ENCODE data around the gene GFM1.
A peak's percentile ranks its signal among the peaks of the same experiment; 100 is the strongest.

The GFM1 gene

GRCh38 chr3:158659454-158660237 is 15.3 kb downstream of the GFM1 start:
- DNase-seq (ENCODE audit: extremely low read depth, low read depth), result peak; percentile 44
- TF ChIP-seq, protein P1, sequence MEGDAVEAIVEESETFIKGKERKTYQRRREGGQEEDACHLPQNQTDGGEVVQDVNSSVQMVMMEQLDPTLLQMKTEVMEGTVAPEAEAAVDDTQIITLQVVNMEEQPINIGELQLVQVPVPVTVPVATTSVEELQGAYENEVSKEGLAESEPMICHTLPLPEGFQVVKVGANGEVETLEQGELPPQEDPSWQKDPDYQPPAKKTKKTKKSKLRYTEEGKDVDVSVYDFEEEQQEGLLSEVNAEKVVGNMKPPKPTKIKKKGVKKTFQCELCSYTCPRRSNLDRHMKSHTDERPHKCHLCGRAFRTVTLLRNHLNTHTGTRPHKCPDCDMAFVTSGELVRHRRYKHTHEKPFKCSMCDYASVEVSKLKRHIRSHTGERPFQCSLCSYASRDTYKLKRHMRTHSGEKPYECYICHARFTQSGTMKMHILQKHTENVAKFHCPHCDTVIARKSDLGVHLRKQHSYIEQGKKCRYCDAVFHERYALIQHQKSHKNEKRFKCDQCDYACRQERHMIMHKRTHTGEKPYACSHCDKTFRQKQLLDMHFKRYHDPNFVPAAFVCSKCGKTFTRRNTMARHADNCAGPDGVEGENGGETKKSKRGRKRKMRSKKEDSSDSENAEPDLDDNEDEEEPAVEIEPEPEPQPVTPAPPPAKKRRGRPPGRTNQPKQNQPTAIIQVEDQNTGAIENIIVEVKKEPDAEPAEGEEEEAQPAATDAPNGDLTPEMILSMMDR (IDR thresholded peaks at IDR 0.05; ENCODE audit: low read depth, low read length, missing control alignments), result peak; percentile 77
- H3K4me3 ChIP-seq (replicated peaks; ENCODE audit: low read depth, low read length), result no peak overlapping the region

- TF ChIP-seq, protein P1 (IDR thresholded peaks at IDR 0.05; ENCODE audit: low read depth, low read length, missing control alignments), result no peak
- H3K4me3 ChIP-seq (replicated peaks; ENCODE audit: low read depth, low read length), result no peak overlapping the region
- no peak for DNase-seq (ENCODE audit: extremely low read depth, low read depth)
These were observed 16.4 kb downstream of the GFM1 start for GRCh38 chr3:158660711-158661110.

DNA sequence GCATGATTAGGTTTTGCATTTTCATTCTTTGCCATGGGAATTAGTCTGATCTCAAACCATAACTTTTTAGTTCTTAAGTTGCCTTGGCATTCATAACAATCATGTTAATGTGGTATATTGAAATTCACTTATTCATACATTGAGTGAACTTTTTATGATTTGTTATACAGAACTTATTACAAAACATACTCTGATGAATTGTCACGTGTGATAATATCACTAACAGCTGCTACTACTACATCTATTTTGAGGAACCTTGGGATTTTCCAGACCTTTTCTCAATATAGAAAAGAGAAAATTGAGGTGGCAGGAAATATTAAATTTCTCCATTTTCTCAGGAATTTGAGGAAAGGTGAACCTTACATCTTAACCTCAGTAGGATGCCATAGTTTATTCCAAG is 18.9 kb downstream of the GFM1 start:
- no peak overlapping the region for H3K4me3 ChIP-seq (replicated peaks; ENCODE audit: low read depth, low read length)
- DNase-seq (ENCODE audit: extremely low read depth, low read depth), result no peak
- TF ChIP-seq, protein P1 (IDR thresholded peaks at IDR 0.05; ENCODE audit: low read depth, low read length, missing control alignments), result no peak

GRCh38 chr3:158663832-158664231 is 19.5 kb downstream of the GFM1 start:
- no peak for DNase-seq (ENCODE audit: extremely low read depth, low read depth)
- TF ChIP-seq, protein P1 (IDR thresholded peaks at IDR 0.05; ENCODE audit: low read depth, low read length, missing control alignments), result no peak
- H3K4me3 ChIP-seq (replicated peaks; ENCODE audit: low read depth, low read length), result no peak overlapping the region

GRCh38 chr3:158666416-158666815 is 22.1 kb downstream of the GFM1 start:
- DNase-seq (ENCODE audit: extremely low read depth, low read depth), result no peak
- H3K4me3 ChIP-seq (replicated peaks; ENCODE audit: low read depth, low read length), result no peak overlapping the region
- TF ChIP-seq, protein P1 (IDR thresholded peaks at IDR 0.05; ENCODE audit: low read depth, low read length, missing control alignments), result no peak

- no peak overlapping the region for H3K4me3 ChIP-seq (replicated peaks; ENCODE audit: low read depth, low read length)
- DNase-seq (ENCODE audit: extremely low read depth, low read depth), result no peak
- TF ChIP-seq, protein P1 (IDR thresholded peaks at IDR 0.05; ENCODE audit: low read depth, low read length, missing control alignments), result no peak
These were observed 24.2 kb downstream of the GFM1 start for GRCh38 chr3:158668506-158668905.
